GM12878 (cell line): ENCODE measurements around the gene ZNF493. TPM values are rescaled to one million over a fixed set of nuclear protein-coding genes. Genes with fewer than 3 reads are reported as not detected.

Experiments
- E2F4 ChIP-seq: IDR thresholded peaks from 2 replicates; pipeline ENCODE4 v1.6.1; 2012; ENCODE audit warnings: low read depth, low read length, improper control_type of control experiment
- JUNB ChIP-seq: IDR thresholded peaks from 2 replicates; pipeline ENCODE4 v1.6.1; 2016; ENCODE audit warnings: antibody characterized with exemption, mild to moderate bottlenecking
- SMAD1 ChIP-seq: fragments of 450-650 bp; IDR thresholded peaks from 2 replicates; pipeline ENCODE4 v1.6.1; 2018; ENCODE audit warnings: mild to moderate bottlenecking, low read depth; ENCODE audit not compliant: partially characterized antibody
- TCF12 ChIP-seq: IDR thresholded peaks from 2 replicates; pipeline ENCODE4 v1.6.1; 2011; ENCODE audit warnings: low read depth, mild to moderate bottlenecking, low read length
- ZBTB4 ChIP-seq: fragments of 450-650 bp; formaldehyde crosslinking; IDR thresholded peaks from 2 replicates; pipeline ENCODE4 v1.4.0; 2022; ENCODE audit warnings: mild to moderate bottlenecking, moderate library complexity
- polyA plus RNA-seq, 11 experiments: library from polyadenylated mRNA; depleted of rRNA in 4 of 11; unstranded in 6 of 11; stranded (reverse) in 5 of 11; fragments of >200 nt; fragmentation: Nextera tagmentation in 4 of 11; fragmentation: Illumina TruSeq in 1 of 11; extraction: Ambion mirVana in 4 of 11; extraction: Trizol in 1 of 11; gene quantifications; 1 replicate in 1 of 11; 2 replicates in 10 of 11; pipeline versions ENCODE4 v1.2.1 to v1.2.3, GENCODE V29; 2011 to 2016; ENCODE audit warnings: inconsistent platforms in 2 of 11, missing spikeins in 2 of 11, low read depth in 1 of 11
- total RNA-seq, 4 experiments: library from RNA; depleted of rRNA in 3 of 4; stranded (reverse); fragments of >200 nt in 3 of 4; fragmentation: Illumina TruSeq in 1 of 4; extraction: Trizol in 1 of 4; gene quantifications; 2 replicates each; pipeline versions ENCODE4 v1.2.1 to v1.2.3, GENCODE V29; 2013 to 2021
- TF ChIP-seq, protein P1 (sequence below): fragments of 150-350 bp; IDR thresholded peaks from 2 replicates; pipeline ENCODE4 v1.6.1; 2014; ENCODE audit warnings: mild to moderate bottlenecking, low read depth, low read length
- TF ChIP-seq, protein P2 (sequence below): fragments of 450-650 bp; IDR thresholded peaks from 2 replicates; pipeline ENCODE4 v1.6.1; 2016; ENCODE audit warnings: mild to moderate bottlenecking

ZNF493 gene
- total and polyA plus RNA-seq, 10 of the 15 experiments (the other 5 are each of a cell fraction or from before 2014, with no cell fraction given) = 2.9 to 17.6 (median 8.3) TPM

DNA sequence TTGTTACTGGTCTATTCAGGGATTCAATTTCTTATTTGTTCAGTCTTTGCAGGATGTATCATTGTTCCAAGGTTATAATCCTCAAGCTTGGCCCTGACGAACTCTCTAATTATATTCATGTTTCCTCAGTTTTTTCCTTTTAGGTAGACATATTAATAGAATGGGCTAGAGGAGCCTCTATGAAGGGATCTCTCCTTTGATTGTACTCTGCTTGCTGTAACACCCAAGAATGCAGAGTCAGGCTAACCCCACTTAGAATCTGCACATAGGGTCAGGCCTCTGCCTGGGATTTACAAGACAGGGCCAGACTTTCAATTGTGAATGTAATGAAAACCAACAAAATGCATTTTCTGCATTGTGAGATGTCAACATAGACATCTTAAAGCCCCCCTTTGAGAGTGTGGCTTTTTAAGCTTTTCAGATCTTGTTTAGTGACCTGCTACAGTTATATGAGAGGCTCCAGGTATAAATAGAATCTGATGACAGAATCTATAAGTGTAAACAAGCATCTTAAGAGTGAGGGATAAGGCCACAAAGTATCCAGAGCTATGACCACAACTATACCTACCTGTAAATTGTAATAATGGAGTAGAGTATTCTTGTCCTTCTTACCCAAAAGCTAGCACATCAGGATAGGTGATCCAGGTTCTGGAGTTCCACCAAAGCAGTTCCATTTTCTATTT, 5.5 kb downstream of the ZNF493 start (continued):
- TF ChIP-seq, protein P1, sequence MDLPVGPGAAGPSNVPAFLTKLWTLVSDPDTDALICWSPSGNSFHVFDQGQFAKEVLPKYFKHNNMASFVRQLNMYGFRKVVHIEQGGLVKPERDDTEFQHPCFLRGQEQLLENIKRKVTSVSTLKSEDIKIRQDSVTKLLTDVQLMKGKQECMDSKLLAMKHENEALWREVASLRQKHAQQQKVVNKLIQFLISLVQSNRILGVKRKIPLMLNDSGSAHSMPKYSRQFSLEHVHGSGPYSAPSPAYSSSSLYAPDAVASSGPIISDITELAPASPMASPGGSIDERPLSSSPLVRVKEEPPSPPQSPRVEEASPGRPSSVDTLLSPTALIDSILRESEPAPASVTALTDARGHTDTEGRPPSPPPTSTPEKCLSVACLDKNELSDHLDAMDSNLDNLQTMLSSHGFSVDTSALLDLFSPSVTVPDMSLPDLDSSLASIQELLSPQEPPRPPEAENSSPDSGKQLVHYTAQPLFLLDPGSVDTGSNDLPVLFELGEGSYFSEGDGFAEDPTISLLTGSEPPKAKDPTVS = no peak
- no peak for TF ChIP-seq TCF12
- TF ChIP-seq, protein P2, sequence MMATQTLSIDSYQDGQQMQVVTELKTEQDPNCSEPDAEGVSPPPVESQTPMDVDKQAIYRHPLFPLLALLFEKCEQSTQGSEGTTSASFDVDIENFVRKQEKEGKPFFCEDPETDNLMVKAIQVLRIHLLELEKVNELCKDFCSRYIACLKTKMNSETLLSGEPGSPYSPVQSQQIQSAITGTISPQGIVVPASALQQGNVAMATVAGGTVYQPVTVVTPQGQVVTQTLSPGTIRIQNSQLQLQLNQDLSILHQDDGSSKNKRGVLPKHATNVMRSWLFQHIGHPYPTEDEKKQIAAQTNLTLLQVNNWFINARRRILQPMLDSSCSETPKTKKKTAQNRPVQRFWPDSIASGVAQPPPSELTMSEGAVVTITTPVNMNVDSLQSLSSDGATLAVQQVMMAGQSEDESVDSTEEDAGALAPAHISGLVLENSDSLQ = no peak
- TF ChIP-seq E2F4 = no peak
- TF ChIP-seq SMAD1 = no peak
- no peak for TF ChIP-seq ZBTB4 (CRISPR knock-in tag)
- no peak for TF ChIP-seq JUNB
